8988T (cell line): ENCODE data around the gene ARL4D.

ENCODE experiments used
- DNase-seq: peaks from one replicate; pipeline ENCODE4 v3.0.0; 2011

Gene ARL4D

GRCh38 chr17:43431714-43432523 is 33.1 kb downstream of the ARL4D start:
- DNase-seq, result no peak

- no peak for DNase-seq
Observed at GRCh38 chr17:43434902-43435319, 36.1 kb downstream of the ARL4D start.

- DNase-seq, result no peak
Observed at GRCh38 chr17:43437756-43438155, 39.0 kb downstream of the ARL4D start.

GRCh38 chr17:43438626-43439025 is 39.8 kb downstream of the ARL4D start:
- DNase-seq, result no peak

GRCh38 chr17:43439041-43439440 is 40.2 kb downstream of the ARL4D start:
- DNase-seq, result no peak

GRCh38 chr17:43442711-43443110 is 43.9 kb downstream of the ARL4D start:
- no peak for DNase-seq

GRCh38 chr17:43443381-43443780 is 44.6 kb downstream of the ARL4D start:
- DNase-seq, result no peak

- DNase-seq, result no peak
Observed at GRCh38 chr17:43444223-43445008, 45.6 kb downstream of the ARL4D start.

- DNase-seq, result no peak
Observed at GRCh38 chr17:43445009-43445589, 46.3 kb downstream of the ARL4D start.

GRCh38 chr17:43446773-43447172 is 48.0 kb downstream of the ARL4D start:
- DNase-seq, result no peak

- no peak for DNase-seq
Observed at GRCh38 chr17:43448720-43449469, 50.1 kb downstream of the ARL4D start.

GRCh38 chr17:43449470-43450248 is 50.9 kb downstream of the ARL4D start:
- no peak for DNase-seq
